ENCODE results near the gene PIAS1.

- no peak for TF ChIP-seq YY1 (IDR thresholded peaks at IDR 0.05; ENCODE audit: insufficient read depth, insufficient read length)
- no peak for TF ChIP-seq SUZ12 (IDR thresholded peaks at IDR 0.05; ENCODE audit: extremely low read depth, insufficient read depth, insufficient read length)
- no peak for TF ChIP-seq ZNF274 (IDR thresholded peaks at IDR 0.05; ENCODE audit: low read depth, low read length)
Observed at GRCh38 chr15:68195336-68196112, 141.4 kb downstream of the PIAS1 start.
